Right ventricle myocardium inferior (tissue), 1 donor: ENCODE results near the gene BBS1. TPM values are rescaled to one million over a fixed set of nuclear protein-coding genes. Genes with fewer than 3 reads are reported as not detected.
"Not testable (repeated sequence)": the region's sequence is repeated elsewhere in the genome, so short reads cannot be mapped to it uniquely, and the experiment has no call there.

Source experiments
- ATAC-seq: fragments of 200-7000 bp; cut with Tn5 transposase; one replicate; pipeline ENCODE4 v1.9.1; 2020; ENCODE audit warnings: mild to moderate bottlenecking, moderate library complexity
- DNase-seq: peaks from one replicate; pipeline ENCODE4 v3.0.0; 2021; ENCODE audit errors: missing footprints
- intact Hi-C: fragments of 100-400 bp; cut with DNase I; formaldehyde crosslinking; loops from one replicate; pipeline ENCODE4 v1.11.0; 2022
- total RNA-seq: library from RNA; stranded (reverse); fragmentation: NEBNext Ultra II Directional; extraction: Animal tissue kit (Norgen Biotek cat#: 25700); gene quantifications from one replicate; pipeline ENCODE4 v1.2.1, GENCODE V29; 2021
- donor health status: DM: no; HTN: yes; CAD: no; lungs with severe emphysema.

BBS1 gene
- total RNA-seq, 1 donor from 2014 or later = 20.9 TPM

DNA sequence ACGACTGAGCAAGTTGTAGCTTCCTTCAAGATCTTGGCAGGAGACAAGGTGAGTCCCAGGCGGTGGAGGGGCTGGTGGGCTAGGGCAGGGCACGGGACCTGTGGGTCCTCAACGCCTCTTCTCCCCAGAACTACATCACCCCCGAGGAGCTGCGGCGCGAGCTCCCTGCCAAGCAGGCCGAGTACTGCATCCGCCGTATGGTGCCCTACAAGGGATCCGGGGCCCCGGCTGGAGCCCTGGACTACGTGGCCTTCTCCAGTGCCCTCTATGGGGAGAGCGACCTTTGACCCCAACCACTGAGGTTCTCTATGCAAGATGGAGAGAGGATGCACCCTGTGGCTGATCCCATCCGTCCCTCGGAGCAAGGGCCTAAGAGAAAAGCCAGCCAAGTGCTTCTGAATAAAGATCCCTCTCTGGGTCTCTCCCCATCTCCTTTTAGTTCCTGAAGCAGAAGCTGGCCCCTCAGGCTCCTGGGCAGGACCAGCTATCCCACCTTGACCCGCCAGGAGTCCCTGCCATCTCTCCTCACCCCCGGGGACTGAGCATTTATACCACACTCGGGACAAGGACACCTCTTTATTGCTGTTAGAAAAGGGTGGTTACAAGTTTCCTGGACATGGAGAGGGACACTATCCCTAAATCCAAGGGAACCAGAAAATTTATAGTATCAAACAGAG, 52.6 kb downstream of the BBS1 start:
- intact Hi-C loops = no loop called here
- ATAC-seq (no peak), DNase-seq (no peak)

DNA sequence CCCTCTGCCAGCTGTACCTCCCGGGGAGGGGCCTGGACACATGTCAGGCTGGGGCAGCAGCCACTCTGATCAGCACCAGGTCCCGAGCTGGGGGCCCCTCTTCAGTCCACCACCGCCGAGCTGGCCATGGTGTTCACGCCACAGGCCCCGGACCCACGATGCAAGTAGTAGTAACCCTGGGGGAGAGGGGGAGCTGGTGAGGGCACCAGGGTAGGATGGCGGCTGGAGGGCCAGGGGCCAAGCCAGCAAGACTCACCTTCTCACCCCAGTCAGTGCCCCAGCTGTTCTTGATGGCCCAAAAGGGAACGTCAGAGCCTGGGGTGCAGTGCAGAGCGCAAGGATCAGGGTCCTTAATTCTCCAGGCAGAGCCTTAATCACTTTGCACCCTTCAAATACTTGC, 53.4 kb downstream of the BBS1 start:
- ATAC-seq (no peak), DNase-seq (no peak)
- intact Hi-C loops = no loop called here

DNA sequence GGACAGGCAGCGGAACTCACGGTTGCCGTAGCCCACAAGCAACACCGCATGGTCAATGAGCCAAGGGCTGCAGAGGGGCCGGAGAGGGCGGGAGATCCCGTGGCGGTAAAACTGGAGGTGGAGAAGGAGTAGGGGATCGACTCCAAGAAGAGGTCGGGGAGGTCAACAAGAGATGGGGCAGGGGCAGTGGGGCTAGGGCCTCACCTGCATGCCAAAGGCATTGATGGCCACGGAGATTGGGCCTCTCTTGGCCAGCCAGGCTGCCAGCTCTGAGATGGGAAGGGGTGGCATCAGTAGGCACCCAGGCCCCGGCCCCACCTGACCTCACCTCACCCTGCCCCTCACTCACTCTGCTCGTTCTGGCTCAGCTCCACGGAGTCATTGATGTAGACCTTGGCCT, 54.1 kb downstream of the BBS1 start:
- intact Hi-C loops = no loop called here
- ATAC-seq = no peak
- no peak for DNase-seq

DNA sequence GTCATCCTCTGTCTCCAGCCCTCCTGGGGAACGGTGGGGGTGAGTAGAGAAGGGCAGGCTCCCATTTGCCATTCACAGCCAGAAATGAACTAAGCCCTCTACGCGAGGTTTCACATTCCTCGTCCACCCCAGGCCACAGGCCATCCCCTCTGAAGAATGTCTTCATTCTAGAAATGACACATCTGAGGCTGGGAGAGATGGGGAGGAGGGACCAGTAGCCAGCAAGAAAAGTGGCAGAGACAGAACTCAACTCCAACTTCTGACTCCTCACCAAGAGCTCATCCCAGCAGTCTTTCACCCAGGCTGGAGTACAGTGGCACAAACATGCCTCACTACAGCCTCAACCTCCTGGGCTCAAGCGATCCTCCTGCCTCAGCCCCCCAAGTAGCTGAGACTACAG, 54.5 kb downstream of the BBS1 start:
- no peak for ATAC-seq
- intact Hi-C loops = no loop called here
- no peak for DNase-seq

DNA sequence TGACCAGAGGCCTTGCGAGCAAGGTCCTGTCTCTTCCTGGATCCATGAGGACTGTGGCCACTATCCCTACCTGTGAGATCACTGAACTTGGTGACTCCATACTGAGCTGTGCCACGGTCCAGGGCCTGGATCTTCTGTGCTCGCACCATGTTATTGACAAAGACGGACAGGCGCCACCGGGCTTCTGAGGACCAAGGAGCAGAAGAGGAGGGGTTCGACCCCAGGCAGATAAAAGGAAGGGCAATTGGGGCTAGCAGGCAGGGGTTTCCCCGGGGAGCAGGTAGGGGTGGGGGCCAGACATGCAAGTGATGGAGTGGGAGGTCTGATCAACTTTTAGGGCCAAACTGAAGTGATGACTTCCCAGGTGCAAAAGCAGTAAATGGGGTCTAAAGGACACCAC, 55.8 kb downstream of the BBS1 start:
- intact Hi-C loops = no loop called here
- ATAC-seq (no peak), DNase-seq (no peak)

DNA sequence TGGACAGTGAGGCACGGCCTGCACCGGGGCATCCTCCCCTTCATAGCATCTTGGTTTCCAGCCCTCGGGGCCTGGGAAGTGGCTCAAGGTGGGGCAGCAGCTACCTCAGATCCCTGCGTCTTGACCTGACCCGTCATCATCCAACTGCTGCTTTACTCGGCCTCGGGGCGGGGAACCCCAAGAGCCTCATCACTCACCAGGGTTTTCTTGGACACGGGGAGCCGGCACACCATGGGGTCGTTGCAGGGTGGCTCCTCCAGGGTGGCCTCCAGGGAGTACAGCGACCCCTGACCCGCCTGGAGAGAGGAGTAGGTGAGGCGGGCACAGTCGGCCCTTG, 57.3 kb downstream of the BBS1 start:
- DNase-seq (no peak), ATAC-seq (peak; percentile 11)
- intact Hi-C loops = no loop called here

DNA sequence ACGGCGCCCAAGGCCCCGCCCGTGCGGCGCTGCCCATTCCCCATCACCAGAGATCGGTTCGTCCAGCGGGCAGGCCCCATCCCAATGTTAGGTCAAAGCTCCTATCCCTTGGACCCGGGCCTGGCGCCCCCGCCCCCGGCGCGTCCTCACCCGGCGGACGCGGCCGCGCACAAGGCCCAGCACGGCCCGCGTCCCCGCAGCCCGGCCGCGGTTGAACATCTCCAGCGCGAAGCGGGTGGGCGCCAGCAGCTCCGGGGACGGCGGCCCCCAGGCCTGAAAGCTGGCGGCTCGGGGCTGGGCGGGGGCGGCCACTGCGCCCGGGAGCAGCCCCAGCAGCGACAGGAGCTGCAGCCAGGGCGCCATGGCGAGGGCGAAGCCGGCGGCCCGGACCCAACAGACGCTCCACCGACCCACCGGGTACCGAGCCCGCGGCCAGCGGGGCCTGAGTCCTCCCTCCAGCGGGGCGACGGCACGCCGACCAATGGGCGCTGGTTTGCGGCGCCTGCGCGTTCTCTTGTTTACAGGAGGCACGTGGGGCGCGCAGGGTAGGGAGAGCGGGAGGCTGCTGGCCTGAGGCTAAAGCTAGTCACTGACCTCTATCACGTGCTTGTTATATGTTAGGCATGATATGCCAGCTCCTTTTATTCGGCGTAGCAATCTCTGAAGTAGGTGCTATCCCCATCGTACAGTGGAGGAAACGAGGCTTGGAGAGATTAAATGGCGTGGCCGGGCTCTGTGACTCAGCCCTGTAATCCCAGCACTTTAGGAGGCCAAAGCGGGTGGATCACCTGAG, 57.9 kb downstream of the BBS1 start, which contains the start of gene CTSF:
Gene CTSF (minus strand): TSS at position 483 of the 793 bp plus-strand sequence. CDS start 120 bp downstream, at position 363.
- intact Hi-C loops = no loop called here
- DNase-seq (peak; percentile 95), ATAC-seq (peak; percentile 97)

DNA sequence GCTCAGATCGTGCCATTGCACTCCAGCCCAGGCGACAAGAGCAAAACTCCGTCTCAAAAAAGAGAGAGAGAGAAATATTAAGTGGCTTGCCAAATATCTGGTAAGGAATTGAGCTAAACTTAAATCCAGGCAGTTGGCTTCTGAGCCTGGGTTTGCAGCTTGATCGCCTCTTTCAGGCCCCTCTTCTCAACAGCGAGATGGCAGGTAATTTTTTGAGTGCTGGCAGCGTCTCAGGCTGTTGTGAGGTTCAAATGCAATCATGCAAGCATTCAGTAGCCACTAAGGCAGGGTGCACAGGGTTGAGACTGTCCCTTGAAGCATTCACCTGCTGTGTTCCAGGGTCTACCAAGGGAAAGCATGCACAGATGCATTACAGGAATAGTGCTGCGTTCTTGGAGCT, 58.6 kb downstream of the BBS1 start:
- intact Hi-C loops = loop anchor here (1.0 kb wide), 1 partner anchor 26 kb away; no protein-coding TSS in a partner anchor
- DNase-seq (no peak), ATAC-seq (no peak)

DNA sequence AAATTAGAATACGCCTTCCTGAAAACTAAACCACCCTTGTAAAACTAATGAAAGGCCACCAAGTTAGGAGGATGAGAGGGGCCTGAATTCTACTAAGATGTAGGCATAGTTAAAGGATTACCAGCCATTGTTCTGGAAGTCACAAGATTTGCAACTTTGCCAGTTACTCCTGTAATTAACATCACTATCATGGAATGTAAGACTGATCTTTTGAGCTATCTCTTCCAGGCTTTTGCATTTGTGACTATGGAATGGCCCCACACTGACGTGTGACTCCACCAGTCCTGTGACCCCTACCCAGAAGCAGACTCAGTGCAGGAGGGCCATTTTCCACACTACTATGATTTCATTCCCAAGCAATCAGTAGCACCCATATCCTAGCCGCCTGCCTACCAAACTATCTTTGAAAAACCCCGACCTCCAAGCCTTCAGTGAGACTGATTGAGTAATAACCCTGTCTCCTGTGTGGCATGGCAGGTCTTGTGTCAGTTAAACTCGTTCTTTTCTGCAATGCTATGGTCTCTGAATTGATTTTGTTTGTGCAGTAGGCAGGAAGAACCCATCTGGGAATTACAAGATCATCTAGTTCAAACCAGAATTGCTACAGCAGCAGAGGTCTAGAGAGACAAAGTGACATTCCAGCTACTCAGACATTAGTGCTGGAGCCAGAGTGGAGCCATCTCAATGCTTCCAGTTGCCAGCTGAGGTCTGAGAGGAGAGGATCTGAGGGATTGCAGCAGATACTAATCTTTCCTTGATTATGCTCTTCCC, 59.8 kb downstream of the BBS1 start:
- DNase-seq = no peak
- intact Hi-C loops = no loop called here
- ATAC-seq = no peak

DNA sequence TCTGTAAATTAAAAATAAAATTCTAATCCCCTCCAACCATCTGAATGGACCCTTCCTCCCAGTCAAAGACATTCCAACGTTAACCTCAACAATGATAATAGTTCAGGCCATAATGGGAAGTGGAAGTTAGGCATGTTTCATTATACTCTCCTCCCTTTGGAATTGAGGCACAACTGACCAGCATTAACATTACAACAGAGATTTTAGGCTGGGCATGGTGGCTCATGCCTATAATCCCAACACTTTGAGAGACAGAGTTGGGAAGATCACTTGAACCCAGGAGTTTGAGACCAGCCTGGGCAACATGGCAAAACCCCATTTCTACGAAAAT, 60.4 kb downstream of the BBS1 start:
- DNase-seq = no peak
- no peak for ATAC-seq
- intact Hi-C loops = no loop called here

DNA sequence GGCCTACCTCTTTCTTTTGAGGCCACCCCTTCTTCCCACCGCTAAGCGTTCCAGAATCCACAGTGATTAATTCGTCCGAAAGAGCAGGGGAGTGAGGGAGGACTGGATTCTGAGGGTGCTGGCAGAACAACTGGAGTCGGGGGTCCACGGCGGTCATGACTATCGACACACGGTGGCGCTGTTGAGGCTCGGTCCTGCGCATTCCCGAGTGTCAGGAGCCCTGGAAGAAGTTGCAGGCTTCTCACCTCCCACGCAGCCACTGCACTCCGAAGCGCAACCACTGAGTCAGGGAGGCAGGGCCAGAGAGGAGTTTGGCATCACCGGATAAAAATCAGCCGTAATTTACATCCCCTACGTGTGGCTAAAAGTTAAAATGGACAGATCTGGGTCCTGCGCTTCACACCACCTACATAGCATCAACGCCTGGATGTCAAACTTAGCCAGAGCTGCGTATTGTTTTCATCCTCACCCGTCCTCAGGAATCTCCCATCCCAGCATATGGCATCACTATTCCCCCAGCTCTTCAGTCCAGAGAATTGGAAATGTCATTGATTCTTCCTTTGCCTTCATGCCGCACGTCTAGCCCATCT, 68.7 kb downstream of the BBS1 start:
- intact Hi-C loops = loop anchor here (1.0 kb wide), 1 partner anchor 99 kb away; no protein-coding TSS in a partner anchor
- ATAC-seq = peak; percentile 91
- peak; percentile 85 for DNase-seq

DNA sequence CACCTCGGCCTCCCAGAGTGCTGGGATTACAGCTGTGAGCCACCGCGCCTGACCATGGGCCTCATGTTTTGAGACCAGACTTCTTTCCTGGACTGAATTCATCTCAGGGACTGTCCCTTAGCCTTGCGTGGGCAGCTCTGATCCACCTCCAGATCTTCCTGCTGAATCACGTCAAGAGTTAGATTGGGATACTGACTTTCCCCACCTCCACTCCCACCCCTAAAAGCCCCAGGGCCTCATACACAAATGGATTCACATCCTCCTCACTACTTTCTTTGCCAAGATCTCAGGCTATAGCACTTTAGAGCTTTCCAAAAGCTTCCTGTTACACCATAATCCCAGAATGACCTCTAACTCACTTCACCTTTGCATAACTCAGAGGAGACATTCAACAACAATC, 70.4 kb downstream of the BBS1 start:
- DNase-seq (no peak), ATAC-seq (no peak)
- intact Hi-C loops = no loop called here

DNA sequence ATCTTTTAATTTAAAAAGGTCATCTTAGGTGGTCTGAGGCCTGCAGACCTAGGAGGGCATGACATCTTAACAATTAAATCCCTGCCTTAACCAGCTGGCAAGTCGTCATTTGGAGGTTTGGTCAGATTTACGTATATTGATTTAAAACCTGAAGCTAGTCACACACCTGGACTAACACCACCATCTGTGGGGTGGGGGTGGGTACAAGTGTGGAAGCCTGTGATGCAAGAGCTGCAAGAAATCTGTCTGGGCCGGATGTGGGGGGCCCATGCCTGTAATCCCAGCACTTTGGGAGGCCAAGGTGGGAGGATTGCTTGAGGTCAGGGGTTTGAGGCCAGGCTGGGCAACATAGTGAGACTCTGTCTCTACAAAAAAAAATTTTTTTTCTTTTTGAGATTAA, 70.8 kb downstream of the BBS1 start:
- ATAC-seq = no peak
- DNase-seq = no peak
- intact Hi-C loops = no loop called here

DNA sequence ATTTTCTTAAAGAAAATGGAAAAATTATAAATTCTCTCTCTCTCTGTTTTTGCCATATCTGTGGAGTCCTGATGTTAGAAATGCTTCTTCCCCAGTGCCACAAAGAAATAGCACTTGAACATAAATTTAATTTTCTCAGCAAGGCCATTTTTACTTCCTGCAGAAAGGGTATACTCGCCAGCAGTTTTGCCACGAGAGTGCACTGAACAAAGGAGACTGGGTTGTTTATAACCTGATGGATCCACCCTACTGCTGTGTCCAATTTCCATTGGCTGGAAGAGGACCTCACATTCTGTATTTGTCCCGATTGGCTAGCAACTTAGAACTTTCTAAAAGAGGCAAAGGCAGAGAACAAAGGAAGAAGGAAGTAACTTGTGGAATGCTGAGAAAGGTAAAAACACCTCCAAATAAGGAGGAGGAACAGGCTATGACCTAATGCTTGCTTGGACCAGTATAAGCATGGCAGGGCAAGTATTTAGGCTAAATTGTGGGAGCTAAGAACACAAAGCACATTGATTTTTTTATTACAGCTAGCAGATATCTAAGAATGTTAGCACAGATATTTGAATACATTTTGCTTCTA, 72.2 kb downstream of the BBS1 start:
- ATAC-seq, intact Hi-C loops, DNase-seq: not testable (repeated sequence)

Other genes starting within 250 kb of the BBS1 start
- gene RAB1B, start 242.0 kb upstream of the BBS1 start, total RNA-seq = 125 TPM
- not detected for gene CNIH2, start 232.5 kb upstream of the BBS1 start, total RNA-seq
- gene YIF1A, start 221.5 kb upstream of the BBS1 start, total RNA-seq = 48.7 TPM
- gene TMEM151A, start 218.7 kb upstream of the BBS1 start, total RNA-seq = 0.14 TPM
- 26.7 TPM for gene CD248, start 193.6 kb upstream of the BBS1 start, total RNA-seq
- gene RIN1, start 174.2 kb upstream of the BBS1 start, total RNA-seq = 1.6 TPM
- gene BRMS1, start 165.5 kb upstream of the BBS1 start, total RNA-seq = 14.6 TPM
- 49.0 TPM for gene B4GAT1, start 163.0 kb upstream of the BBS1 start, total RNA-seq
- 16.8 TPM for gene SLC29A2, start 138.9 kb upstream of the BBS1 start, total RNA-seq
- gene NPAS4, start 89.6 kb upstream of the BBS1 start, total RNA-seq = not detected
- 58.7 TPM for gene MRPL11, start 71.8 kb upstream of the BBS1 start, total RNA-seq
- 8.4 TPM for gene PELI3, start 43.7 kb upstream of the BBS1 start, total RNA-seq
- 15.8 TPM for gene DPP3, start 30.2 kb upstream of the BBS1 start, total RNA-seq
- gene ZDHHC24, start 35.4 kb downstream of the BBS1 start, total RNA-seq = 4.0 TPM
- not detected for gene ACTN3, start 36.3 kb downstream of the BBS1 start, total RNA-seq
- 51.0 TPM for gene CTSF, start 58.0 kb downstream of the BBS1 start, total RNA-seq
- gene CCDC87, start 82.4 kb downstream of the BBS1 start, total RNA-seq = 0.27 TPM
- 23.5 TPM for gene CCS, start 82.5 kb downstream of the BBS1 start, total RNA-seq
- 30.1 TPM for gene RBM14, start 106.0 kb downstream of the BBS1 start, total RNA-seq
- gene RBM4, start 128.1 kb downstream of the BBS1 start, total RNA-seq = 72.1 TPM
- gene RBM4B, start 167.3 kb downstream of the BBS1 start, total RNA-seq = 14.0 TPM
- 0.95 TPM for gene SPTBN2, start 218.6 kb downstream of the BBS1 start, total RNA-seq